ENCODE data around the gene ERBB2. TPM values are rescaled to one million over a fixed set of nuclear protein-coding genes. Genes with fewer than 3 reads are reported as not detected.

Gene ERBB2
- total RNA-seq, 4 donors from 2014 or later: 11.8 to 98.8 (median 44.6) TPM

- no peaks in the 10 kb centered on the region for H3K4me1 ChIP-seq
- H3K4me3 ChIP-seq: no peak overlapping the region
- intact Hi-C loops (cut with DNase I; ENCODE audit: low total_unique reads): loop anchor here (5.0 kb wide), 1 partner anchor 129 kb away; no protein-coding TSS in a partner anchor
- no peaks in the 10 kb centered on the region for H3K27me3 ChIP-seq
- no peak overlapping the region for H3K27ac ChIP-seq
- no peaks in the 10 kb centered on the region for H3K36me3 ChIP-seq
- no peak for DNase-seq
- TF ChIP-seq POLR2A (IDR thresholded peaks at IDR 0.05): no peak
- TF ChIP-seq, protein P1, sequence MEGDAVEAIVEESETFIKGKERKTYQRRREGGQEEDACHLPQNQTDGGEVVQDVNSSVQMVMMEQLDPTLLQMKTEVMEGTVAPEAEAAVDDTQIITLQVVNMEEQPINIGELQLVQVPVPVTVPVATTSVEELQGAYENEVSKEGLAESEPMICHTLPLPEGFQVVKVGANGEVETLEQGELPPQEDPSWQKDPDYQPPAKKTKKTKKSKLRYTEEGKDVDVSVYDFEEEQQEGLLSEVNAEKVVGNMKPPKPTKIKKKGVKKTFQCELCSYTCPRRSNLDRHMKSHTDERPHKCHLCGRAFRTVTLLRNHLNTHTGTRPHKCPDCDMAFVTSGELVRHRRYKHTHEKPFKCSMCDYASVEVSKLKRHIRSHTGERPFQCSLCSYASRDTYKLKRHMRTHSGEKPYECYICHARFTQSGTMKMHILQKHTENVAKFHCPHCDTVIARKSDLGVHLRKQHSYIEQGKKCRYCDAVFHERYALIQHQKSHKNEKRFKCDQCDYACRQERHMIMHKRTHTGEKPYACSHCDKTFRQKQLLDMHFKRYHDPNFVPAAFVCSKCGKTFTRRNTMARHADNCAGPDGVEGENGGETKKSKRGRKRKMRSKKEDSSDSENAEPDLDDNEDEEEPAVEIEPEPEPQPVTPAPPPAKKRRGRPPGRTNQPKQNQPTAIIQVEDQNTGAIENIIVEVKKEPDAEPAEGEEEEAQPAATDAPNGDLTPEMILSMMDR (IDR thresholded peaks at IDR 0.05): no peak
- no peaks in the 10 kb centered on the region for H3K9me3 ChIP-seq
Measured at GRCh38 chr17:39751637-39752036, 51.8 kb downstream of the ERBB2 start.

- Histone ChIP-seq H3K4me1 (no peaks in the 10 kb centered on the region), H3K9me3 (no peaks in the 10 kb centered on the region), H3K27me3 (no peaks in the 10 kb centered on the region), H3K27ac (no peak overlapping the region), H3K36me3 (no peaks in the 10 kb centered on the region), H3K4me3 (no peak overlapping the region)
- TF ChIP-seq, protein P1 (IDR thresholded peaks at IDR 0.05): no peak
- no peak for TF ChIP-seq POLR2A (IDR thresholded peaks at IDR 0.05)
- no peak for DNase-seq
- intact Hi-C loops (cut with DNase I; ENCODE audit: low total_unique reads): loop anchor here (5.0 kb wide), 1 partner anchor 130 kb away; no protein-coding TSS in a partner anchor
Measured at GRCh38 chr17:39752241-39752881, 52.5 kb downstream of the ERBB2 start.

DNA sequence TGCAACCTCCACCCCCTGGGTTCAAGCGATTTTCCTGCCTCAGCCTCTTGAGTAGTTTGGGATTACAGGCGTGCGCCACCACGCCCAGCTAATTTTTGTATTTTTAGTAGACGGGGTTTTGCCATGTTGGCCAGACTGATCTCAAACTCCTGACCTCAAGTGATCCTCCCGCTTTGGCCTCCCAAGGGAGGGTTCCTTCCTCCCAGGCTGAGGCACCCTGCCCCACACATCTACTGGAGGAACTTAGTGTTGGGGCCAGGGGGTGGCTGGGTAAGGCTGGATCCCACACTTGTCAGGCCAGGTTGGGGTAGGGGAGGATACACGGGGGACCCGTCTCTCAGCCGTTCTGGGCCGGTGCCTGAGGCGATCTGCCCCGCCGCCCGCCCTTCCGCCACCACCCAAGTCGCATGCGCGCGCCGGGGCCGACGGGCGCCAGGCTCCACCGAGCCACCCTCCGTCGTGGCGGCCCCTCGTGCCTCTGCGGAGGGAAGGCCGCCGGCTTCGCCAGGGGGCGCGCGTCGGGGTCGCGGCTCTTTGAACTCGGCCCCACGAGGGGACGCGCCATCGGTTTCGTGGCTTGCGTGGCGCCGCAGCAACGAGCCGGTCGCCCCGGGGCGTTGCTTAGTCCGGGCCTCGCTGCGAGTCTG, 53.8 kb downstream of the ERBB2 start:
- TF ChIP-seq, protein P1 (IDR thresholded peaks at IDR 0.05): no peak
- TF ChIP-seq POLR2A (IDR thresholded peaks at IDR 0.05): peak; percentile 6 to 24
- H3K27ac ChIP-seq: peak overlapping the region; percentile 91 to 96
- no peak for DNase-seq
- H3K4me1 ChIP-seq: no peaks in the 10 kb centered on the region
- intact Hi-C loops (cut with DNase I; ENCODE audit: low total_unique reads): loop anchor here (5.0 kb wide), 1 partner anchor 131 kb away; no protein-coding TSS in a partner anchor
- no peaks in the 10 kb centered on the region for H3K36me3 ChIP-seq
- peak overlapping the region; percentile 66 to 72 for H3K4me3 ChIP-seq
- no peaks in the 10 kb centered on the region for H3K9me3 ChIP-seq
- no peaks in the 10 kb centered on the region for H3K27me3 ChIP-seq

GRCh38 chr17:39754161-39754957, 54.5 kb downstream of the ERBB2 start:
- H3K9me3 ChIP-seq: no peaks in the 10 kb centered on the region
- peak overlapping the region; percentile 91 to 96 for H3K27ac ChIP-seq
- TF ChIP-seq, protein P1 (IDR thresholded peaks at IDR 0.05): peak; percentile 92 to 99 (median 96)
- TF ChIP-seq POLR2A (IDR thresholded peaks at IDR 0.05): peak; percentile 52 to 67
- no peaks in the 10 kb centered on the region for H3K36me3 ChIP-seq
- peak; percentile 84 to 89 for DNase-seq
- H3K27me3 ChIP-seq: no peaks in the 10 kb centered on the region
- H3K4me1 ChIP-seq: no peaks in the 10 kb centered on the region
- intact Hi-C loops (cut with DNase I; ENCODE audit: low total_unique reads): loop anchor here (5.0 kb wide), 1 partner anchor 132 kb away; no protein-coding TSS in a partner anchor
- H3K4me3 ChIP-seq: peak overlapping the region; percentile 66 to 72
